HG03457 (cell line): ENCODE results near the gene CMC1.
"Not testable (repeated sequence)": the region's sequence is repeated elsewhere in the genome, so short reads cannot be mapped to it uniquely, and the experiment has no call there.

Experiments
- ATAC-seq: cut with Tn5 transposase; IDR thresholded peaks from one replicate; pipeline ENCODE4 v1.9.1; 2021; ENCODE audit warnings: moderate number of reproducible peaks; ENCODE audit not compliant: unreplicated experiment

Gene CMC1

DNA sequence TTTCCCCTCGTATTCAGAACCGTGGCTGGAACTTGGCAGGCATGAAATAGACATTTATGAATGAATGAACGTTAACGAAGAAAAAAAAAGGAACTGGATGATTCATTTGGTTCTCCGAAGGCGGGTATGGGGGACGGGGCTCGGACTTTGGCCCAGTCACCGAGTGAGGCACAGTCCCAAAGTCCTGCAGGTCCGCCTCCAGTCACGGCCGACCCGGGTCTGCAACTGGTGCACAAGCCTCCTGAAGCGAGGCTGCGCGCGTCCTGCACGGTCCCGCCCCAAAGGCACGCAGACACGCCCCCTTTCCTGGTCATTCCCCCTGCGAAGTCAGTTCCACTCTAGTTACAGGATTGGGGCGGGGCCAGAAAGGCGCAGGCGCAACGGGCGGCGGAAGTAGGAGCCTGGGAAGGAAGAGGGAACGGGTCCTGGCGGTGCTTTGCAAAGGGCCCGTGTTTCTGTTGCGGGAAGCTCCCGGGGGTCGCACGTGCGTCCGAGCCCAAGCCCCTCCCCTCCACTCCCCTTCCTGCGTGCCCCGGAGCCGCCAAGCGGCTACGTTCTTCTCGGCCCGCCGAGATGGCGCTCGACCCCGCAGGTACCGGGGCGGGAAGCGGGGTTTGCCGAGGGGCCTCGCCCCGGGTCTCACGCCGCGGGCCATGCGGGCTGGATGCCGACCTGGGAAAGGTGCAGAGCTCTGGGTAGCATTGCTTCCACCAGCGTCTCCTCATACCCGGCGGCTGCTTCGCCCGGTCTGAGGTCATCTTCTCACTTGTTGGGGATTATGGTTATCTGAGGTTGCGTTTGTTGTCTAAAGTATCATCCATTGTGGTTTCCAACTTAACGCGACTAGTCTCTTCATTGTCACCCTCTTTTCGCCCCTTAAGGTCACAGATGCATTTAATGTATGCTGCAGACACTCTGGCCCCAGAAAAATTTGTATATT, at the start of gene CMC1:
CMC1 (plus strand) TSS at position 399 of the 940 bp plus-strand sequence; CDS start at position 574, 175 bp downstream.
- peak; percentile 98 for ATAC-seq

DNA sequence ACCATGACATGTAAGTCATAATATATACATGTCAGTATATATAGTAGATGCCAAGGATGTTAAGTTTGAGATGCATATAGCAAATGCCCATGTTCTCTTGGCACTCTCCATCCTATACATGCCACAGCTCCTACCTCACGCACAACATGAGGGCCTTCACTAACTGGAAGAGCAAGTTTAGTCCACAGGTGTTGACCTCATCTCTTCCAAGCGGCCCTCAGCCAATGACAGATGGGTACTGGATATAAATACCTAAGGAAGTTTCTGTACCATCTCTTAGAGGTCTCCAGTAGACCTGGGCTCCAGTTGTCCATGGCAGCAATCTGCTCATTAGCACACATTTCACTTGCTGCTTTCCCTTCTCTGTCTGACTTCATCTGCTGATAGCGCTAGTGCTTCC, 43.3 kb upstream of the CMC1 start:
- no peak for ATAC-seq

- ATAC-seq, result no peak
Measured at GRCh38 chr3:28198974-28199373, 42.4 kb upstream of the CMC1 start.

- not testable (repeated sequence) for ATAC-seq
Measured at GRCh38 chr3:28199643-28200042, 41.8 kb upstream of the CMC1 start.

DNA sequence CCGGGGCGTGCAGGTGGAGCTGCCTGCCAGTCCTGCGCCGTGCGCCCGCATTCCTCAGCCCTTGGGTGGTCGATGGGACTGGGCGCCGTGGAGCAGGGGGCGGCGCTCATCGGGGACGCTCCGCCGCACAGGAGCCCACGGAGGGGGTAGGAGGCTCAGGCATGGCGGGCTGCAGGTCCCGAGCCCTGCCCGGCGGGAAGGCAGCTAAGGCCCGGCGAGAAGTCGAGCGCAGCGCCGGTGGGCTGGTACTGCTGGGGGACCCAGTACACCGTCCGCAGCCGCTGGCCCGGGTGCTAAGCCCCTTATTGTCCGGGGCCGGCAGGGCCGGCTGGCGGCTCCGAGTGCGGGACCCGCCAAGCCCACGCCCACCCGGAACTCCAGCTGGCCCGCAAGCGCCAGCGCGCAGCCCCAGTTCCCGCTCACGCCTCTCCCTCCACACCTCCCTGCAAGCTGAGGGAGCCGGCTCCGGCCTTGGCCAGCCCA, 41.0 kb upstream of the CMC1 start:
- not testable (repeated sequence) for ATAC-seq

- no peak for ATAC-seq
Measured at GRCh38 chr3:28206479-28206878, 34.9 kb upstream of the CMC1 start.

DNA sequence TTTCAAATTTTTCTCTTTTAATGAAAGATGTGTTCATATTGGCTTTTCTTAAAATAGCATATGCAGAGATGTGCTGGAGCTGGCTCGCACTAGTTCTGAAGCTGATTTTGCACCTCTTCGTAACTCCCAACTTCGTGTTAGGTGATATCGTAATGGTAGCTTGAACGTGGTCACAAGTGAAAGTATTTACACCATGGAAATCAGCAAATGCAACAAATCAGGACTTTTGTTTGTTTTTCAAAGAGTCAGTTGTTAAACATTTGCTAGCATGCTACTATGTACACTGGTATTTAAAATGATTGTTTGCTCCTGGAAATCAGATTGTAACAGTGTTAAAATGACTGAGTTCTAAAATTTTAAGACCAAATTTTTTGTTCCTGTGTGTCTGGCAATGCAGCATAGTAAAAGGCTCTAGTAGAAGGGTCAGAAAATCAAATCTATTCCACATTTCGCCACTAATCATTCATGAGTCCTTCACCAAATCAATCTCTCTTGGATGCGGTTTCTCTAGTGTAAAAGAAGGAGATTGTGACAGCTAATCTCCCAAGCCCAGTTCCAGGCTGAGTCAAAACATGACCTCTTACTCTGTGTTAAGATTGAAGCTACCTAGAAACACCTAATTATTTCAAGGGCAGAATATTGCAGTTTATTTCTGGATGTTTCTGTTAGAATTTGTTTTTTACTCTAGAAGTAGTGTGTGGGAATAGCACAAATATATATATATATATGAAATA, 34.3 kb upstream of the CMC1 start:
- no peak for ATAC-seq

DNA sequence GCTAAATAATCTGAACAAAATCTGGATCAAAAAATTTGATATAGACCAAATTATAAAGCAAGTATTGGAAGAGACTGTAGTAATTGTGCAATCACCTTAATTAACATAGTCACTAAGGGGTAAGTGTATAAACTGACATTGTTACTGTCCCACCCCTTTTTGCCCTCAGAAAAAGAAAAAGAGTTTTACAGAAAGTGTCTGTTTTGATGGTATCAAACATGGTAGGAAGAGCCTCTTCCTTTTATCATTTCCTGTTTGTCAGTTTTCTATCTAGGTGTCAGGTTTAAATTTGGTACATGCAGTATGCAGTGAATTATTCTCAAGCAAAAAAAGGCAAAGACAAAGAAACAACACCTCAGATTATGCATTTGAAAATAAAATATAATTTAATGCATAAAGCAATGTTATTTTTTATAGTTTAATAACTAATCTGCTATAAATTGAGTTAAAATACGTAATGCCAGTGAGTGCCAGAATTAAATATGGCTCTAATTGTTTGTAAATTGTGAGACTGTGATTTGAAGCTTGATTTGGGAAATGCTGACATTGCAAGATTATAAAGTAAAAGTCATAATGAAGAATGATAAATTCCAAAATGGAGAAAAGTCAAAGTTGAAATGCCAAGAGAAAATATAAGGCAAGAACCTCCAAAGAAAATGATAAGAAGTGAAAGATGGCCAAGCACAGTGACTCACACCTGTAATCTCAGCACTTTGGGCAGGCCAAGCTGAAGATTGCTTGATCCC, 30.3 kb upstream of the CMC1 start:
- no peak for ATAC-seq

DNA sequence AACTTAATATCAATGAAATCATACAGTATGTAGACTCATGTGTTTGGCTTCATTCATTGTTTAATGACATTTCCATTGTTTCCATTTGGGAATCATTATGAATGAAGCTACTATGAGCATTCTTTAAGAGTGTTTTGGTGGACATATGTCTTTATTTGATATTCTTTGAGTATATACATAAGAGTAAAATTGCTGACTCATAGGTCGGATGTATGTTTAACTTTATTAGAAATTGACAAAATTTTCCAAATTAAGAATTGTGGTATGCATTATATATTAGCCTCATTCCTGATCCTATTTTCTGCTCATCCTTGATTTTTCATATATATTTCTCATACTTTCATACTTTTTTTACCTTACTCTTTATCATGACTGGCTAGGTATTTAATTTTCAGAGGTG, 28.7 kb upstream of the CMC1 start:
- no peak for ATAC-seq

GRCh38 chr3:28215407-28215806, 26.0 kb upstream of the CMC1 start:
- no peak for ATAC-seq

- ATAC-seq, result no peak
Measured at GRCh38 chr3:28218071-28218916, 23.1 kb upstream of the CMC1 start.

- ATAC-seq, result no peak
Measured at GRCh38 chr3:28218917-28219198, 22.6 kb upstream of the CMC1 start.

- no peak for ATAC-seq
Measured at GRCh38 chr3:28224430-28224829, 17.0 kb upstream of the CMC1 start.

DNA sequence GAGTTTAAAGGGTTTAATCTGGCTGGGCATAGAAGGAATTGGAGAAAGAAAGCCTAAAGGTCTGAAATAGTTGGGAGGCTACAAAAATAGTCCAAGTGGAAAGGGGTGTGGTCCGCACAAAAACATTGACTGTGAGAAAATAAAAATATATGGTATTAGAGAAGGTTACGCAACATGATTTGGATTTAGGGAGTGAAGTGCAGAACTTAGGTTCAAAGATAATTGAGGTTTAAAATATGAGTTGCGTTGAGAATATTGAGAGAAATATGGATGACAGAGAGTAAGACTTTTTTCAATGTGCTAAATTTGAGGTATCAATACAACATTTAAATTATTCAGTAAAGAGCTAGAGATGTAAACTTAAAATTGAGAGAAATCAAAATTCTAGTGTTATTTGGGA, 15.4 kb upstream of the CMC1 start:
- no peak for ATAC-seq

DNA sequence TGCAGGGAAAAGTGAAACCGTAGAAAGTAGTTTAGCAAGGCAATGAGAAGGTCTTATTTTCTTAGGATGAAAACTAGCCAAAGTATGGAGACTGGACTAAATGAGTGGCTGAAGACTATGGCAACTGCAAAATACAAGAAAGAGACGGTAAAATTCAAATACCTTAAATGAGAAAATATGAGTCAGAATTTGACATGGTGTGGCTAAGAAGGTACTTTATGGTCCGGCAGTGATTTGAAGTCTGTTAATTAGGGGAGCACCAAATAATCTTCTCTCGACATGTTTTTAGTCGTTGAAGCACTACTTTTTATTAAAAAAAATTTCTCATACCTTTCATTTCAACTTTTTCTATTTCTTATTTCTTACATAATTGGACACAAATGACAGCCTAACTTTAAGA, 12.8 kb upstream of the CMC1 start:
- no peak for ATAC-seq

- no peak for ATAC-seq
Measured at GRCh38 chr3:28232659-28233058, 8.8 kb upstream of the CMC1 start.

GRCh38 chr3:28234454-28234853, 7.0 kb upstream of the CMC1 start:
- ATAC-seq, result no peak

GRCh38 chr3:28239108-28239507, 2.3 kb upstream of the CMC1 start:
- no peak for ATAC-seq

DNA sequence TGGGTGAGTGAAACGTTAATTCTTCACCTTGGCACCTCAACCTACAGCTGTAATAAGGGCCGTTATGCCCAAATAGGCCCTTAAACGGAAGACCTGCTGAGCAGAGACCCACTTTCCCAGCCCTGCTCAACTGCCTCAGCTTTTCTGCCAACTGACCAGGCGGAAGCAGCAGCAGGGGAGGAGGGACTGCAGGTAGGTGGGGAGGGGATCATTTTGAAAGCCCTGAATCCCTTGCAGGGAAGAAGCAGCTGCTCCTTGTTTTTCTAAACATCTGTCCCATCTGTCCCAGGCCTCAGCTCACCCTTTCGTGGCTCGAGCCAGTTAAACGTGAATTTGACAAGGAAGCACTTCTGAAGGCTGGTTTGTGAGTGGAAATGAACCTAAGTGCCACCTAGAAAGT, 978 bp upstream of the CMC1 start:
- no peak for ATAC-seq

DNA sequence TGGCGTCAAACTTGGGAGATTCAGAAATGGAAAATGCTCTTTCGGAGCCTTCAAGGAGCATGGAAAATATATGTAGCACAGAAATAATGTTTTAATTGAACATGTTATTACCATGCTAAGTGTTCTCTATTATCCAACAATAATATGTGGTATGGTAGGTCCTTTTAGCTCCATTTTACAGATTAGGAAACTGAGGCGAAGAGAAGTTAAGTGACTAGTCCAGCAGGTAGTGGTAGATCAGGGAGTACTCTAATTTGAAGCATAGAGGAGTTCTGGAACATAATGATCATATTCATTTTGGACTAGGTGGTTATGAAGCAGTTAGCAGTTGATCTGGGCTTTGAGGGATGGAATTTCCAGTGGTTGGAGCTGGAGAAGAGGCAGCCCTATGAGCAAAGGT, 1.1 kb downstream of the CMC1 start:
- ATAC-seq, result no peak
